HG03460 (cell line): ENCODE data around the gene SNAP47.

ENCODE experiments used
- ATAC-seq: cut with Tn5 transposase; IDR thresholded peaks from one replicate; pipeline ENCODE4 v1.9.1; 2021; ENCODE audit not compliant: unreplicated experiment

The SNAP47 gene

GRCh38 chr1:227748496-227749182 is 13.4 kb downstream of the SNAP47 start:
- no peak for ATAC-seq

DNA sequence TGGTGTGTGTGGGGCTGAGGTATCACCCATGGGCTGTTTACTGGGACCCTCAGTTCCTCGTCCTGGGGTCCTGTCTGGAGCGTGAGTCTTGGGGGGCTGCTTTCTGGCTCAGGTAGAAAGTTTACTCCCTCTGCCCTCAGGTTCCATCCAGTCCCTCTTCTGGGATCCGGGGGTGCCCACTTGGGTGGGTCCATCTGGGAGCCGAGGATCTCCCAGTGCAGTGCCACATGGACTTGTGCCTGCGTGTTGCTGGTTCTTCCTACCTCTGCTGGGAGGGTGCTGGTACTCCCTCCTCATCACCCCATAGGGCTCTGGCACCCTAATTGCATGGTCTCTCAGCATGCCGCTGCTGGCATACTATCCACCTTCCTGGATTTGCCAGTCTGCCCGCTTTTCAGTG is 14.0 kb downstream of the SNAP47 start:
- ATAC-seq: no peak

GRCh38 chr1:227749916-227750710 is 14.9 kb downstream of the SNAP47 start:
- no peak for ATAC-seq

DNA sequence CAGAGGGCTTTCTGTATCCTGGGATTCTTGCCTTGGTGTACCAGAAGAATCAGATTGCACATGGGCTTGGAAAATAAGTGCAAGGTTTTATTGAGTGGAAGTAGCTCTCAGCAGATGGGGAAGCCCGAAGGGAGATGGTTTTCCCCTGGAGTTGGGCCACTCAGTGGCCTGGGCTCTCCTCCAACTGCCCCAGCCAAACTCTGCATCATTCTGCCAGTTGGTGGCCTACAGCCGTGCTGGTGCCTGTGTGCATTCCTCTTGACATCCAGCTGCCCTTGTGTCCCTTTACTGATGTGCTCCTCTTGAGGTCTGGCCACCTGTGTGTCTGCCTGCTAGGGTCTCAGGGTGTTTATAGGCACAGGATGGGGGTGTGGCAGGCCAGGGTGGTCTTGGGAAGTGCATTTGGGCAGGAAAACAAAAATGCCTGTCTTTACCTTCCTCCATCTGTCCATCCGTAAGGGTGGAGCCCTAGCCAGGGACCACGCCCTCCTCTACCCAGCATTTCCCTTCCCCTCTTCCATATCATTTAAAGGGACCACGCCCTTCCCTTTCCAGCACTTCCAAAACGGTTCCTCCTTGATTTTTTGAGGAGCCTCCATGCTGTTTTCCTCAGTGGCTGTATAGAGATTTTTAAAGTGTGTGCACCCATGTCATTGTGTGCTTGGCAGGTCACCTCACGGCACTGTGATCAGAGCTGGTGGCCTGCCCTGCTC is 18.9 kb downstream of the SNAP47 start:
- no peak for ATAC-seq

DNA sequence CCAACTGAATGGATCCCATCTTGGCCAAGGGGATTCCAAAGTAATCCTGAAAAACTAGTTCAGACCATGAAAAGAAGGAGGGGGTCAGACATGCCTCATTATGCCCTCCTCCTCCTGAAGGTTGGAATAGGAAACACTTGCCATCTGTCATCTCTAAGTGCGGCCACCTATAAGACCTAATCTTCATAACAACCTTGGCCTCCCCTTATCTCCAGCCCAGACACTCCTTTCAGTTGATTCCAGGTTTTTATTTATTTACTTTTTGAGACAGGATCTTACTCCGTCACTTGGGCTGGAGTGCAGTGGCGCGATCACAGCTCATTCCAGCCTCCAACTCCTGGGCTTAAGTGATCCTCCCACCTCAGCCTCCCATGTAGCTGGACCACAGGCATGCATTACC is 19.7 kb downstream of the SNAP47 start:
- no peak for ATAC-seq

DNA sequence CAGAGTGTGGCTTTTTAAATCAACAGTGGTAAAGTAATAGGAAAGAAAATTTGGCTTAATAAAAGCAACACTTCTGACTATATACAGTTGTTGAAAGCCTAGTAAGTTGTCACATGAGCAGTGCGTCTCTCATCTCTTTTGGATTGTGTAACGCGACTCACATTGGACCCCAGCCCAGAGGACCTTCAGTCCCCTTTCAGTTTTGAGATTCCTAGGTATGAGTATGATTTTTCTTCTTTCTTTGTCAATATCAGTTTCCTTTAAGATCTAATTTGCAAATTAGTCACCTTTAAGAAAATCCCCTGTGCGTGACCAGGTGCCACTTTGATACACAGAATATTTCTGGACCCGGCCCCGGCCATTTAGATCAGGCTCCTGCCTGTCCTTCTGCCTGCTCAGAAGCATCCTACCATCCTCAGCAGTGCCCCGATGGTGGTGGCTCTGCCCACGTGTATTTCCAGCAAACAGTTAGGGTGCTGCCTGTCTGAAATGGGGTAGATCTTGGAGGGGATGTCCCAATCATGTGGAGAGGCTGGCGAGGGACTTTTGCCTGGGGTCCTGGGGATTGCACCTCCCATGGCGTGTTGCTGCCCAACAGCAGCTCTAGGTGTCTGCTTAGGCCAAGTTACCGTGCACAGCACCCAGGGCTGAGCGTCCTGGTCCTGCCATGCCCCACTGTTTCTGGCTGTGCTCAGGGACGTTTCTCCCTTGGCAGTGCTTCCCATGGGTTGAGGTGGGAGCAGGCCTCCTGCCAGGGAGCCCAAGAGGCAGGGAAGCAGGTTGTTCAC is 21.1 kb downstream of the SNAP47 start:
- no peak for ATAC-seq

GRCh38 chr1:227757781-227758180 is 22.5 kb downstream of the SNAP47 start:
- no peak for ATAC-seq

- no peak for ATAC-seq
These were observed 23.1 kb downstream of the SNAP47 start for GRCh38 chr1:227758366-227758765.

GRCh38 chr1:227759341-227760300 is 24.4 kb downstream of the SNAP47 start:
- no peak for ATAC-seq

GRCh38 chr1:227760377-227760776 is 25.1 kb downstream of the SNAP47 start:
- ATAC-seq: no peak

DNA sequence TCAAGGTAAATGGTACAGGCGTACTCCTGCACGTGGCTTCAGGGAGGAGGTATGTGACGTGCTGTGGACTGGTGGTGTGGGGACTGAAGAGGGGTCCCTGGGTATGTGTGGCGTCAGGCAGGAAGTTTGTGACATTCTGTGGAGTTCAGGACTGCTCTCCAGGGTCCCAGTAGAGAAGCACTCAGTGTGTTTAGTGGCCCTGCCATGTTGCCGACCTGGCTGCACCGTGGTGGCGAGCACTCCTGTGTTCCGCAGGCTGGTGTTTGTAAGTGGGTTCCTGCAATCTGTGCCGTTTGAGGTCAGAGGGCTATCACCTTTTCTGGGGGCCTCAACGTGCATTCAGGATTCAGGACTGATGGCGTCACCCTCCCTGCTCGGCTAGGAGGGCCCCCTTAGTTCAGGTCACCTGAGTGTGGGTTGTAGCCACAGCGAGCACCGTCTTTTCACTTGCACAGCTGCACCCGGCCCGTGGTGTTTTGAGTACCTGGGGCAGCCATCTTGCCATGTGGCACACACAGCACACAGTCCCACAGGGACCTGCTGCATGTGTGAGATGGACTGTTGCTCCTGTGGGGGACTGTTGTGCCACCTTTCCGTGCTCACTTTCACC is 26.5 kb downstream of the SNAP47 start:
- no peak for ATAC-seq

- ATAC-seq: peak; percentile 74
These were observed 27.1 kb downstream of the SNAP47 start for GRCh38 chr1:227762231-227762911.

DNA sequence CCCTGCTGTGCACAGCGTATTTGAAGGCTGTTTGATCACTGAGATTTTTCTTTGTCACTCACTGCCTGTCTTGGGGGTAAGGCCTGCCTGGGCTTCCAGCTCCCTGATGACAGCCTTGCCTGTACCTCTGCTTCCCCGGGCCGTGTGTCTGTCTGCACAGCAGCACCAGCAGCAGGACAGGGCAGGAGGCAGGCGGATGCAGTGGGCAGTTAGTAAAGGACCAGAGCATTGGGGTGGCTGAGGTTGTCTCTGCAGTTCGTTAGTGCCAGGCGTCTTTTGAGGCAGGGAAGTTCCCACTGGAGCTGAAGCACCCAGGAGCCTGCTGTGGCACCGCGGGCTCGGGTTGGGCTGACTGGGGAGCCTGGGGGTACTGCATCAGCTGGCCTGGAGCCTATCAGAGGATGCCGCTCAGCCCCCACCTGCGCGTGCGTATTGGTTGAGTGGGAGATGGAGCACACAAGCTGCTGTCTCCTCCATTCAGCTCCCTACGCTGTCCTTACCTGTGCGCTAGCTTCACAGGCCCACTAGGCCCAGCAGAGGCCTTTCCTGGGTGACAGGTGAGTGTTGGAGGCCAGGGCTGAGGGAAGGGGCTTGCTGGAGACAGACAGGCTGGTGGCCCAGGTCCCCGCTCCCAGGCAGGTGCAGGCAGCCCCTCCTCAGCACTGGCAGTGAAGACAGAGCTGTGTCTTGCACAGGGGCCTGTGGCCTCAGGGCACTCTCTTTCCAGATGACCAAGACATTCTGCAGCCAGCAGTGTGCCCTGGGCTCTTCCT is 28.2 kb downstream of the SNAP47 start:
- ATAC-seq: no peak

DNA sequence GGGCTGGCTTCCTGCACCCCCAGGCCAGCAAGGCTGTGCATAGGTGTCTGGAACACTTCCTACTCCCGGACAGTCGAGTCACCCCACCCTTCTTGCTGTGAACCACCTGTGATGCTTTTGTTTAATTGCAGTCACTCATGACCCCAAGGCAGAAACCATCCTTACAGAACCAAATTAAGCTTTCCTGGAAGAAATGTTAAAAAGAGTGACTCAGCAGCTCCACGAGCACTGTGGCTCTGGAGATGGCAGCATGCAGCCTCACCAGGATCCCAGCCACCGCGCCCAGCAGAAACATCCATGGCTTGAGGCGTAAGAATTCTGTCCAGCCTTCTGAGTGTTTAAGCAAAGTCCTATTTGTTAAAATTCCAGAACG is 28.8 kb downstream of the SNAP47 start:
- ATAC-seq: no peak

DNA sequence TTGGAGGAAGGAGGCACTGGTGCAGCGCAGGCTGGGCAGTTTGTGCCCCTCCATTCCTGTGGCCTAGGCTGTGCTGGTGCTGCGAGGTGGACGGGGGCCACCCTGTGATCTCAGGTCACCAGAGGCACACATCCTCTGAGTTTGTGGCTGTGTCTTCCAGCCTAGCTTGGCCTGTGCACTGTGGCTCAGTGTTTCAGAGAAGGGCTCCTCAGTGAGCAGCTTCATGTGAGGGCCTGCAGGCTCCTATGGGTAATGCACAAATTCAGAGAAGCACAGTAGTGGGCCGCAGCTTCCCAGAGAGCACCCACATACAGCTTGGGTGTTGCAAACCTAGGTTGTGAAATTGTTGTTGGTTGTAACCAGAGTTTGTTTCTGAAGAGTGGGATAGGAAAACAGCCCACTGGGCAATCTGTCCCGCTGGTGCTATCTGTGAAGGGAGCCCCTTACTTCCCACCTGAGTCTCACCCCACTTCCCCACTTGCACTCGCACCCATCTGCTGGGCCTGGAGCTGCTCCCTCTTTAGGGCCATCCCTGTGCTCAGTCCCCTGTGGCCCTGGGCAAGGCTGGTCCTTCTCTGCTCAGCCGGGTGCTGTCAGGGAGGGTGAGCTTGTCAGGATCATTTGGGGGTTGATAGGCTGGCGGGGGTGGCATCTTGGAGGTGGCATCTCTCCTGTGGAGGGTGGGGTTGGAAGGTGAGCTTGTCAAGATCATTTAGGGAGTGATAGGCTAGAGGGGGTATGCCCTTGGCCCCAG is 30.2 kb downstream of the SNAP47 start:
- no peak for ATAC-seq

- ATAC-seq: no peak
These were observed 30.9 kb downstream of the SNAP47 start for GRCh38 chr1:227766015-227766634.

GRCh38 chr1:227766653-227767277 is 31.5 kb downstream of the SNAP47 start:
- no peak for ATAC-seq
